NCI-H526 (cell line): ENCODE data around the gene MBL2.

Experiments used
- DNase-seq, 2 experiments: peaks; one replicate each; lab custom pipeline; 2025; lab: John Stamatoyannopoulos, UW

MBL2 gene

GRCh38 chr10:52771534-52772445, 794 bp downstream of the MBL2 start:
- no peak for DNase-seq

GRCh38 chr10:52770904-52771303, 1.7 kb downstream of the MBL2 start:
- DNase-seq: no peak

GRCh38 chr10:52769966-52770365, 2.6 kb downstream of the MBL2 start:
- no peak for DNase-seq

- no peak for DNase-seq
Observed at GRCh38 chr10:52768001-52768532, 4.5 kb downstream of the MBL2 start.

- DNase-seq: no peak
Observed at GRCh38 chr10:52762088-52762487, 10.5 kb downstream of the MBL2 start.

- DNase-seq: no peak
Observed at GRCh38 chr10:52759154-52759553, 13.4 kb downstream of the MBL2 start.

GRCh38 chr10:52758406-52758805, 14.2 kb downstream of the MBL2 start:
- DNase-seq: no peak

GRCh38 chr10:52757773-52758172, 14.8 kb downstream of the MBL2 start:
- DNase-seq: no peak

GRCh38 chr10:52756966-52757365, 15.6 kb downstream of the MBL2 start:
- DNase-seq: no peak

GRCh38 chr10:52756295-52756694, 16.3 kb downstream of the MBL2 start:
- no peak for DNase-seq

- DNase-seq: no peak
Observed at GRCh38 chr10:52755297-52756062, 17.1 kb downstream of the MBL2 start.

GRCh38 chr10:52752801-52753445, 19.7 kb downstream of the MBL2 start:
- no peak for DNase-seq

GRCh38 chr10:52752261-52752660, 20.3 kb downstream of the MBL2 start:
- DNase-seq: no peak

GRCh38 chr10:52751337-52751736, 21.2 kb downstream of the MBL2 start:
- no peak for DNase-seq

- DNase-seq: no peak
Observed at GRCh38 chr10:52750629-52751028, 22.0 kb downstream of the MBL2 start.

- DNase-seq: no peak
Observed at GRCh38 chr10:52747694-52748093, 24.9 kb downstream of the MBL2 start.

GRCh38 chr10:52746169-52746568, 26.4 kb downstream of the MBL2 start:
- no peak for DNase-seq

- DNase-seq: no peak
Observed at GRCh38 chr10:52744057-52744805, 28.4 kb downstream of the MBL2 start.

- DNase-seq: no peak
Observed at GRCh38 chr10:52742731-52743130, 29.9 kb downstream of the MBL2 start.

- DNase-seq: no peak
Observed at GRCh38 chr10:52741851-52742250, 30.7 kb downstream of the MBL2 start.

- DNase-seq: peak in 1 of 2 experiments; percentile 15
Observed at GRCh38 chr10:52740913-52741675, 31.5 kb downstream of the MBL2 start.
